Measurements from ENCODE around the gene NGEF. TPM values are rescaled to one million over a fixed set of nuclear protein-coding genes. Genes with fewer than 3 reads are reported as not detected.
A peak's percentile ranks its signal among the peaks of the same experiment; 100 is the strongest.

NGEF gene
- total and polyA plus RNA-seq, 2 donors (not counting 1 experiment from before 2014, with no cell fraction given) = under 0.01 to 0.24 TPM

DNA sequence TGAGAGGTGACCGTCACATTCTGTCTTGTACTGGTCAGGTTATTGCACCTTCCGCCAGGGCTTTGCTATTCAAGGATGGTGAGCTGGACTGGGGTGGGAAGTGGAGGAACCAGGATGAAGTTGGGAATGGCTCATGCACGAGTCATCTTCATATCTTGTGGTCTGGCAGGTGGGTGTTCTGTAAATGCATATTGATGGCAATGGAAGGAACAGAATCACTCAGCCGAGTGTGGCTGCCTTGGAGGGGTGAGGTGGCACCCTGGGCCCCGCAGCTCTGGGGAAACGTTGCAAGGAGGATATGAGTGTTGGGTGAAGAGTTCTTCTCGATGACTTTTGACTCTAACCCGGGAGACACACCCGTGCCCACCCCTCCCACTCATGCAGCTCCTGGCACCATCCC is 20.6 kb upstream of the NGEF start:
- H3K27ac ChIP-seq (ENCODE audit: insufficient read depth, low read length) = no peak overlapping the region
- H4K20me1 ChIP-seq (ENCODE audit: control insufficient read depth, extremely low read depth, insufficient read depth, low read length) = no peaks in the 10 kb centered on the region
- H3K27me3 ChIP-seq (ENCODE audit: control insufficient read depth, insufficient read depth, low read length) = no peaks in the 10 kb centered on the region
- TF ChIP-seq EZH2 (IDR thresholded peaks at IDR 0.05; ENCODE audit: low read length, missing control alignments) = no peak
- no peak for TF ChIP-seq CTCF (conservative IDR thresholded peaks at IDR 0.05 in 1 of 2, IDR thresholded peaks at IDR 0.05 in 1 of 2; ENCODE audit: low read depth in 1 of 2, low read length in 2 of 2)
- peaks cover 3% of the 10 kb centered on the region for H3K4me1 ChIP-seq (ENCODE audit: control insufficient read depth, extremely low read depth, insufficient read depth, low read length)
- no peaks in the 10 kb centered on the region for H3K79me2 ChIP-seq (ENCODE audit: control insufficient read depth, insufficient read depth, low read length)
- H3K4me3 ChIP-seq (replicated peaks in 1 of 4; ENCODE audit: control extremely low read depth in 1 of 4, insufficient read depth in 1 of 4, low read depth in 3 of 4, low read length in 4 of 4) = no peak overlapping the region
- no peaks in the 10 kb centered on the region for H3K36me3 ChIP-seq (ENCODE audit: control insufficient read depth, insufficient read depth, low read length)
- peaks cover 6% of the 10 kb centered on the region for H3K9me3 ChIP-seq (ENCODE audit: control insufficient read depth, insufficient read depth, low read depth, low read length)
- H2AFZ ChIP-seq (ENCODE audit: low read length) = no peak overlapping the region
- DNase-seq (ENCODE audit: low read depth in 2 of 2) = peak in 1 of 2 donors; percentile 61
- H3K4me2 ChIP-seq (ENCODE audit: extremely low read depth, insufficient read depth, low read length) = no peak overlapping the region
- H3K9ac ChIP-seq (ENCODE audit: insufficient read depth, low read length) = no peak overlapping the region

DNA sequence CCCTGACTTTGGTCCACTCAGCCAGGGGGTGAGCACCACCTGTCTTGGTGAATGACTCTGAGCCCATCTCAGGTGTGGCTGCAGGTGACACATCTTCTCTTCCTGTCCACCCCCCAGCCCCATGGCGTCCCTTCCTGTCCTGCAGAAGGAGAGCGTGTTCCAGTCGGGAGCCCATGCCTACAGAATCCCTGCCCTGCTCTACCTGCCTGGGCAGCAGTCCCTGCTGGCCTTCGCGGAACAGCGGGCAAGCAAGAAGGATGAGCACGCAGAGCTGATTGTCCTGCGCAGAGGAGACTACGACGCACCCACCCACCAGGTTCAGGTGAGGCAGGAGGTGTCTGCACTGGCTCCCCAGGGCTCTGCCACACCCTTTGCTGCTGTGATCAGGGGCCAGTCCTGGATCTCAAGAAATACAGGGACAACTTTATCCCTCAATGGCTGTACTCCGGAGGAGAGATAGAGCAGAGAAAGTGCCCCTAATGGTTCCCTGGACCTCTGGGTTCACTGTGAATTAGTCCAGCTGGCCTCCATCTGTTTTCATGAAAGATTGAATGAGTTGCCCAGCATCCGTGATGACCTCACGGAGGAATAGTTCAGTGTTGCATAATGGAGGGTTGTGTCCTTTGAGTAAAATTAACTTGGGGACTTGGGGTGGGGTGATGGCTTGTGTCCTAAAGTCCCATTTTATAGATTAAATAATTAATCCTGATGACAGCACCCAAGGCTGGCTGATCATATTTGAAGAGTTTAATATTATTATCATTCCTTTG is 19.7 kb upstream of the NGEF start, which contains the start of gene NEU2:
TSS of gene NEU2 (plus strand) at position 122 of the 770 bp plus-strand sequence. CDS start at position 122, 0 bp downstream.
- Histone ChIP-seq H3K27ac (ENCODE audit: insufficient read depth, low read length) (no peak within 1 kb of the TSS), H3K4me2 (ENCODE audit: extremely low read depth, insufficient read depth, low read length) (no peak within 1 kb of the TSS), H3K4me3 (replicated peaks in 1 of 4; ENCODE audit: control extremely low read depth in 1 of 4, insufficient read depth in 1 of 4, low read depth in 3 of 4, low read length in 4 of 4) (no peak within 1 kb of the TSS), H3K36me3 (ENCODE audit: control insufficient read depth, insufficient read depth, low read length) (no peaks in the 10 kb centered on the region), H3K9me3 (ENCODE audit: control insufficient read depth, insufficient read depth, low read depth, low read length) (peaks cover 6% of the 10 kb centered on the region), H3K9ac (ENCODE audit: insufficient read depth, low read length) (no peak within 1 kb of the TSS), H3K4me1 (ENCODE audit: control insufficient read depth, extremely low read depth, insufficient read depth, low read length) (peaks cover 3% of the 10 kb centered on the region), H2AFZ (ENCODE audit: low read length) (no peak within 1 kb of the TSS), H4K20me1 (ENCODE audit: control insufficient read depth, extremely low read depth, insufficient read depth, low read length) (no peaks in the 10 kb centered on the region), H3K27me3 (ENCODE audit: control insufficient read depth, insufficient read depth, low read length) (no peaks in the 10 kb centered on the region), H3K79me2 (ENCODE audit: control insufficient read depth, insufficient read depth, low read length) (no peaks in the 10 kb centered on the region)
- peak in 1 of 2 donors; percentile 35 for DNase-seq (ENCODE audit: low read depth in 2 of 2)
- TF ChIP-seq EZH2 (IDR thresholded peaks at IDR 0.05; ENCODE audit: low read length, missing control alignments) (no peak), CTCF (conservative IDR thresholded peaks at IDR 0.05 in 1 of 2, IDR thresholded peaks at IDR 0.05 in 1 of 2; ENCODE audit: low read depth in 1 of 2, low read length in 2 of 2) (no peak)

GRCh38 chr2:233031556-233032500 is 18.8 kb upstream of the NGEF start:
- Histone ChIP-seq H3K36me3 (ENCODE audit: control insufficient read depth, insufficient read depth, low read length) (no peaks in the 10 kb centered on the region), H2AFZ (ENCODE audit: low read length) (no peak overlapping the region), H3K9me3 (ENCODE audit: control insufficient read depth, insufficient read depth, low read depth, low read length) (peaks cover 6% of the 10 kb centered on the region), H3K27ac (ENCODE audit: insufficient read depth, low read length) (no peak overlapping the region), H3K79me2 (ENCODE audit: control insufficient read depth, insufficient read depth, low read length) (no peaks in the 10 kb centered on the region), H3K4me2 (ENCODE audit: extremely low read depth, insufficient read depth, low read length) (no peak overlapping the region), H3K4me3 (replicated peaks in 1 of 4; ENCODE audit: control extremely low read depth in 1 of 4, insufficient read depth in 1 of 4, low read depth in 3 of 4, low read length in 4 of 4) (no peak overlapping the region), H3K27me3 (ENCODE audit: control insufficient read depth, insufficient read depth, low read length) (no peaks in the 10 kb centered on the region), H3K4me1 (ENCODE audit: control insufficient read depth, extremely low read depth, insufficient read depth, low read length) (peaks cover 3% of the 10 kb centered on the region), H4K20me1 (ENCODE audit: control insufficient read depth, extremely low read depth, insufficient read depth, low read length) (no peaks in the 10 kb centered on the region), H3K9ac (ENCODE audit: insufficient read depth, low read length) (no peak overlapping the region)
- DNase-seq (ENCODE audit: low read depth in 2 of 2) = no peak
- no peak for TF ChIP-seq CTCF (conservative IDR thresholded peaks at IDR 0.05 in 1 of 2, IDR thresholded peaks at IDR 0.05 in 1 of 2; ENCODE audit: low read depth in 1 of 2, low read length in 2 of 2)
- no peak for TF ChIP-seq EZH2 (IDR thresholded peaks at IDR 0.05; ENCODE audit: low read length, missing control alignments)

Data from fibroblast of lung (primary cell).